T-helper 22 cell (primary cell): ENCODE measurements around the gene LMO2.
"Not testable (repeated sequence)": the region's sequence is repeated elsewhere in the genome, so short reads cannot be mapped to it uniquely, and the experiment has no call there.

Experiments
- DNase-seq: peaks from one replicate; pipeline ENCODE4 v3.0.0-alpha.2; 2020; ENCODE audit warnings: low read depth

Gene LMO2

GRCh38 chr11:33861386-33861785 is 30.5 kb downstream of the LMO2 start:
- no peak for DNase-seq

DNA sequence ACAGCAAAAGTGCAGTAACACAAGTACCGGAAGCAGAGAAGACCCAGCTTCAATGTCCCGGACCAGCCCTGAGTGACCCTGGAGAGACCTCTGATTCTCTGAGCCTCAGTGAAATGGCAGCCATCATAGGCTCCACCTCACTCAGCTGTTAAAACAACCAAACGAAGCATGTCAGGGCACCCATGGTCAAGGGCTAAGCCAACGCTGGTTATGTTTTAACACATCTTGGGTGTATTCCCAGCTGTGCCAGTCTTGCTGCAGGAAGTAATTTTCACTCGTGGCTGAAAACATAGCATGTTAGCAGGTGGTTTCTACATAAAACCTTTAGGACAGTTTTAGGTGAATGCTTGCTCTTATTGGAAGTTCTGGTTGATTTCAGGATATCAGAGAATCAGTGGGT is 30.9 kb downstream of the LMO2 start:
- DNase-seq: no peak

DNA sequence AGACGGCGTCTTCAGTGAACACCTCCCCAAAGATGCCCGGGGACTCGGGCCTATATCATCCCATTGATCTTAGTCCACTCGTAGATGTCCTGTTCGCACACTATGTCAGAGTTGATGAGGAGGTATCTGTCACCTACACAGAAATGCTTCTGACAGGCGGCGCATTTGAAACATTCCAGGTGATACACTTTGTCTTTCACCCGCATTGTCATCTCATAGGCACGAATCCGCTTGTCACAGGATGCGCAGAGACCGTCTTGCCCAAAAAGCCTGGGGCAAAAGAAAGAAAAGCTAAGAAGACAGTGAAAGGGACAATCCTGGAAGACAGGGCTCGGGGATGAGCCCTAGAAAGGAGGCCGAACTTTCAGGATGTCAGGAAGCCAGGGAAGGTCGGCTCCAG is 32.6 kb downstream of the LMO2 start:
- no peak for DNase-seq

- peak; percentile 9 for DNase-seq
These were observed 33.9 kb downstream of the LMO2 start for GRCh38 chr11:33857933-33858371.

DNA sequence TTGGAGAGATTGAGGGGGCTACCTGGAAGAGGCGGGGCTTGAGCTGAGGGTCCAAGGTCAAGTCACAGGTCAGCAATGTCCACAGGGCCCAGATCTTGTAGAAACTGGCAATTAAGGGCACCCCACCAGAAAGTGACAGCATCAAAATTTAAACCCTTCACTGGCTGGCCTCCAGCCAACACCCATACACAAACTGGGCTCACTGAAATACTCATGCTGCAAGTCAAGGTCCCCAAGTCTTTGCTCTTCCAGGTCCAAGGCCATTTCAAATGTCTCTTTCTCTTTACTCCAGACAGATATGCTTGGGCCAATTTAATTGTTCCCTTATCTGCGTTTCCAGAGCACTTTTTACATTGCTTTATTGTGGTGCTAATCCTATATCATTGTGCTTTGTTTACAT is 36.4 kb downstream of the LMO2 start:
- DNase-seq: no peak

- DNase-seq: no peak
These were observed 43.0 kb downstream of the LMO2 start for GRCh38 chr11:33848717-33849390.

GRCh38 chr11:33847251-33847650 is 44.6 kb downstream of the LMO2 start:
- no peak for DNase-seq

DNA sequence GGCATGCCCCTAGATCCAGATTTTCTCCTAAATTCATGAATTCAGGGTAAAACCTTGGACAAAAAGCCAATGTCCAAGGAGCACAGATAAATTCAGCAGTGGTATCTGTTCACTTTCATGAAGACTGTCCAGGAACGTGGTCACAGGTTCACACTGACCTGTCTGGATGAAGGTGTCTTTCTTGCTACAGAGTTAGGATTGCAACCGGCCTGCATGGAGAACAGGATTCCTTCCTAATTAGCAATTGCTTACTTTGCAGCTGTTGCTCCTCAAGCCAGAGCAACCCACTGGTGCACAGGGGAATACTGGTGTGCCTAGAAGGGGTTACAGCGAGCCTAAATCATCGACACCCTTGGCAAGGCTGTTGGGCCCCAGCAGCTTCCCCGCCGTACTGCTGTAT is 47.6 kb downstream of the LMO2 start:
- DNase-seq: no peak

GRCh38 chr11:33843018-33843417 is 48.9 kb downstream of the LMO2 start:
- no peak for DNase-seq

GRCh38 chr11:33842236-33842915 is 49.5 kb downstream of the LMO2 start:
- DNase-seq: no peak

GRCh38 chr11:33838234-33838633 is 53.6 kb downstream of the LMO2 start:
- not testable (repeated sequence) for DNase-seq

DNA sequence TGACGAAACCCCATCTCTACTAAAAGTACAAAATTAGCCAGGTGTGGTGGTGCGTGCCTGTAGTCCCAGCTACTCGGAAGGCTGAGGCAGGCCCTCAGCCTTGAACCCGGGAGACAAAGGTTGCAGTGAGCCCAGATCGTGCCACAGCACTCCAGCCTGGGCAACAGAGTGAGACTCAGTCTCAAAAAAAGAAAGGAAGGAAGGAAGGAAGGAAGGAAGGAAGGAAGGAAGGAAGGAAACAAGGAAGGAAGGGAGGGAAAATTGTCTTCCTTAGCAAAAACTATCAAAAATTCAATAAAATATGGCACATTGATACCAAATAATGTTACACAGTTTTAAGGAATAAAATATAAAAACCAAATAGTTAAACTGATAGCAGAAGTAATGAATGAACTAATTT is 54.5 kb downstream of the LMO2 start:
- not testable (repeated sequence) for DNase-seq

- DNase-seq: no peak
These were observed 56.6 kb downstream of the LMO2 start for GRCh38 chr11:33835143-33835878.

DNA sequence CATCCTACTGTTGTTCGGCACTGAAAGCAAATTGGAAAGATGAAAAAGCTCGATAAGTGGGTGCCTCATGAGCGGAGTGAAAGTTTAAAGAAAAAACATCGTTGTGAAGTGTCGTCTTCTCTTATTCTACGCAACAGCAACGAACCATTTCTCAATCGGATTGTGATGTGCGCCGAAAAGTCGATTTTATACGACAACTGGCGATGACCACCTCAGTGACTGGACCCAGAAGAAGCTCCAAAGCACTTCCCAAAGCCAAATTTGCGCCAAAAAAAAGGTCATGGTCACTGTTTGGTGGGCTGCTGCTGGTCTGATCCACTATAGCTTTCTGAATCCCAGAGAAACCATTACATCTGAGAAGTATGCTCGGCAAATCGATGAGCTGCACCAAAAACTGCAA is 59.2 kb downstream of the LMO2 start:
- DNase-seq: no peak

DNA sequence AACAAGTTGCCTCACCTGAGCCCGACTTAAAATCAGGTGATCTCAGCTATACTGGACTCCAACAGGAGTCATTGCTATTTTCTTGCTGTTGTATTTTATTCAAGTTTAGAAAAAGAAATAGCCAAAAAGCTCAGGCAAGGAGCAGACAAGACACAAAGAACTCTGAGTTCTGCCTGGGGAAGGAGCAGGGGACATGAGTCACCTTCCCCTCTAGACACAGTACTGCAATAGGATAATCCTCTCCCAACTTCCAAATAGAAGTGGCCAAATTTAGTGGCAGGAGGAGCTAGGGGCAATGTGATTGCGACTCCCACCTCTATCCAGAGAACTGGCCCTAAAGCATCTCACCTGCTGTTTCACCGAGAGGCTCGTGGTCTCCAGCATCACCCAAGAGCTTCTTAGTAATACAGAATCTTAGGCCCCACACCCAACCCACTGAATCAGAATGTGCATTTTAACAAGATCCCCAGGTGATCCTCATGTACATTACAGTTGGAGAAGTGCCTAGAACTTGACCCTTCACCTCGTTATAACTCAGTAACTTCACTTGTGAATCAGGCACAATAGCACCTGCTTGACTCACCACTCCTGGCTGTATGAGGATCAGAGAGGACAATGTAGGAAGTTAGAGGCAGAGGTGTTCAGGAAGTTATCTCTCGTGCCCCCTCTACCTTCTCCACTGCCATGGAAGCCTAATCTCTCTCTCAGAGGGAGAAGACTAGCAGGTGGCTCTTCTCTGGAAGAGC is 60.8 kb downstream of the LMO2 start:
- DNase-seq: no peak

DNA sequence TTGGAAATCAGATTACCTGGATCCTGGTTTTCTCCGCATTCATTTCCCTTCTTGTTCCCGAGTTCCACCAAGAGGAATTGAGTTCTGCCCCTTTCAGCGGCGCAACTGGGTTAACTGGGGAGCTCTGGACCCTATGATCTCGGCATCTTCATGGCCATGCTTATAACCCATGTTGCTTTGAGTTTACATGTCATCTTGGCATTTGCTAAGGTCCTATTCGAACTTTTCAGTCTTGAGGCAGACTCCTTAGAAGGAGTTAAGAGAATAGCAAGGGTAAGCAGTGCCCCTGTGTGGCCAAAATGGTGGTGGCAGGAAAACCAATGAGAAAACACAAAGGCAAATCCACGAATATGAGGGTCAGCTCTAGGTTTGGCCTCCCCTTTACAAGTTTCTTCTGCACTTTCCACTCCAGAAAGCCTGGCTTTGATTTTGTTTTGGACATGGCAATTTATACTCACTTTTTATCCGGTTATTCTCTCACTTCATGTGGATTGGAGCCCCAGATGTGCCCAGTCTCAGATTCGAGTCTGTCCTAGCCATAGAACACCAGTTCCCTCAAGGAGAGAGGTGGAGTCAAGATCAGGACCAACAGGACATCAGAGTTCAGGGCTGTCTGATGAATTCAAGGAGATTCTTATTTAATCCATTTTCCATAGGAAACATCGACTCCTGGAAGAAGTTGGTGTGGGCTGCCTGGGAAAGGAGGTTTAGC is 62.3 kb downstream of the LMO2 start:
- DNase-seq: no peak

- DNase-seq: no peak
These were observed 63.1 kb downstream of the LMO2 start for GRCh38 chr11:33828604-33829429.

- no peak for DNase-seq
These were observed 64.7 kb downstream of the LMO2 start for GRCh38 chr11:33827206-33827605.

DNA sequence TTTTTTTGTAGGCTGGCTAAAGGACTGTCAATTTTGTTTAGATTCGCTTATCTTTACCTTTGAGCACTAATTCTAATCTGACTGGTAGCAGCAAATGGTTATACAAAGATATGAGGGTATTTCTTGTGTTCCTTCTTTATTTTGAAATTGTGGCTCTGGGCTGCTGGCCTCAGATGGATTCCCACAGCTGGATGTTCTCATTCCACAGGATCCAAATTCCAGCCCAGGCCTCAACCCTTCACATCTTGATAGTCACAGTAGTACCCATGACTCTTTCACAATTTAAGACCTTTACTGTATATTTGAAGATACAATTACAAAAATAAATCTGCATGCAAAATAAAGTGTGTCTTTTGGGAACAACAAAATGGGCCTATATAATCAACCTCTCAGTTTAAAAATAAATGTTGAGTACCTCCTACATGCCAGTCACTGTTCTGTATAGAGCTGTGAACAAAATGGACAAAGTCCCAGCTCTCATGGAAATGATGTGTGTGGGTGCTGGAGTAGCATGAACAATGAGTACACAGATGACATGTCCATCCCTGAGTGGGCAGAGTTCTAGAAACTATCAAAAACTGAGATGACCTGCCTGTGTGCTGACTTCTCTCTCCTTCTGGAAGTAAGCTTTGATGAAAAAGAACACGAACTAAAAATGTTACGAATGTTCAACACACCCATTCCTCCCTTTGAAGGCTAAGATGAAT is 65.9 kb downstream of the LMO2 start:
- no peak for DNase-seq

- not testable (repeated sequence) for DNase-seq
These were observed 68.9 kb downstream of the LMO2 start for GRCh38 chr11:33822981-33823380.
